CD4-positive, CD25-positive, alpha-beta regulatory T cell (primary cell): ENCODE data around the gene TNS1. TPM values are rescaled to one million over a fixed set of nuclear protein-coding genes. Genes with fewer than 3 reads are reported as not detected.

Source experiments
- ATAC-seq, 2 donors: fragments of 150-1000 bp; cut with Tn5 transposase; one replicate each; pipeline ENCODE4 v1.10.0; 2021; ENCODE audit warnings: low read depth in 2 of 2, moderate number of reproducible peaks in 2 of 2, moderate library complexity in 1 of 2
- DNase-seq, 3 donors: peaks; one replicate each; pipeline versions ENCODE4 v3.0.0 to v3.0.0-alpha.2; 2012 to 2022; ENCODE audit warnings: mixed read lengths in 1 of 3
- H3K27ac ChIP-seq: one replicate; pipeline ENCODE4 v1.7.0; 2013; ENCODE audit warnings: mild to moderate bottlenecking, low read length; ENCODE audit not compliant: insufficient read depth, poor library complexity, severe bottlenecking
- H3K27me3 ChIP-seq: one replicate; pipeline ENCODE4 v1.7.0; 2013; ENCODE audit warnings: low read length; ENCODE audit not compliant: control insufficient read depth, insufficient read depth
- H3K36me3 ChIP-seq: one replicate; pipeline ENCODE4 v1.7.0; 2013; ENCODE audit warnings: mild to moderate bottlenecking, low read length, moderate library complexity; ENCODE audit not compliant: control insufficient read depth, insufficient read depth
- H3K4me1 ChIP-seq: 2 replicates; pipeline ENCODE4 v1.7.0; 2013; ENCODE audit warnings: mild to moderate bottlenecking, low read length; ENCODE audit not compliant: insufficient read depth, control insufficient read depth, poor library complexity, severe bottlenecking
- H3K4me3 ChIP-seq: one replicate; pipeline ENCODE4 v1.7.0; 2013; ENCODE audit warnings: low read depth, mild to moderate bottlenecking, low read length, moderate library complexity
- H3K9me3 ChIP-seq, 2 experiments: 1 replicate in 1 of 2; 2 replicates in 1 of 2; pipeline ENCODE4 v1.7.0; 2013; ENCODE audit warnings: low read length in 2 of 2, mild to moderate bottlenecking in 1 of 2, moderate library complexity in 1 of 2; ENCODE audit not compliant: control insufficient read depth in 2 of 2
- H3K27ac Mint-ChIP-seq, 3 donors: one replicate each; pipeline ENCODE4 v1.8.0; 2020 to 2022; ENCODE audit warnings: mild to moderate bottlenecking in 3 of 3, mixed read lengths in 3 of 3, moderate library complexity in 2 of 3
- H3K27me3 Mint-ChIP-seq: one replicate; pipeline ENCODE4 v1.8.0; 2022; ENCODE audit warnings: mild to moderate bottlenecking, mixed read lengths
- H3K36me3 Mint-ChIP-seq: one replicate; pipeline ENCODE4 v1.8.0; 2020; ENCODE audit warnings: mixed read lengths
- H3K4me1 Mint-ChIP-seq, 4 donors: one replicate each; pipeline ENCODE4 v1.8.0; 2020 to 2022; ENCODE audit warnings: mixed read lengths in 4 of 4, mild to moderate bottlenecking in 1 of 4
- H3K4me3 Mint-ChIP-seq, 4 donors: one replicate each; pipeline ENCODE4 v1.8.0; 2020 to 2022; ENCODE audit warnings: mild to moderate bottlenecking in 4 of 4, mixed read lengths in 4 of 4, moderate library complexity in 3 of 4
- H3K9me3 Mint-ChIP-seq, 7 donors: one replicate each; pipeline ENCODE4 v1.8.0; 2020 to 2022; ENCODE audit warnings: mixed read lengths in 7 of 7, mild to moderate bottlenecking in 3 of 7, moderate library complexity in 2 of 7
- polyA plus RNA-seq, 4 donors: library from polyadenylated mRNA; unstranded; fragments of 300-500 nt; fragmentation: Illumina TruSeq; gene quantifications; one replicate each; pipeline ENCODE4 v1.2.3, GENCODE V29; 2021
- total RNA-seq: library from RNA; stranded (reverse); gene quantifications from one replicate; pipeline ENCODE4 v1.2.3, GENCODE V29; 2022

Gene TNS1
- total and polyA plus RNA-seq, 5 donors from 2014 or later, result 0.49 TPM; not detected in 4

GRCh38 chr2:217948897-217949296 lies 53.9 kb downstream of the TNS1 start:
- no peaks in the 10 kb centered on the region for H3K4me1 Mint-ChIP-seq
- H3K4me3 Mint-ChIP-seq, result no peak overlapping the region
- no peaks in the 10 kb centered on the region for H3K27me3 ChIP-seq
- no peak overlapping the region for H3K4me3 ChIP-seq
- peaks cover 0 to 2% (median 0%) of the 10 kb centered on the region in 7 donors for H3K9me3 Mint-ChIP-seq
- H3K36me3 ChIP-seq, result no peaks in the 10 kb centered on the region
- H3K4me1 ChIP-seq, result no peaks in the 10 kb centered on the region
- ATAC-seq (no peak), DNase-seq (no peak)
- no peak overlapping the region for H3K27ac ChIP-seq
- no peaks in the 10 kb centered on the region for H3K9me3 ChIP-seq
- no peaks in the 10 kb centered on the region for H3K36me3 Mint-ChIP-seq
- H3K27me3 Mint-ChIP-seq, result peaks cover 11% of the 10 kb centered on the region
- H3K27ac Mint-ChIP-seq, result no peak overlapping the region

- H3K9me3 Mint-ChIP-seq, result peaks cover 0 to 3% (median 0%) of the 10 kb centered on the region in 7 donors
- DNase-seq (no peak), ATAC-seq (no peak)
- H3K27ac Mint-ChIP-seq, result peak overlapping the region in 1 of 3 donors; percentile 35
- Histone ChIP-seq H3K27ac (no peak overlapping the region), H3K4me3 (no peak overlapping the region), H3K9me3 (no peaks in the 10 kb centered on the region), H3K36me3 (no peaks in the 10 kb centered on the region), H3K27me3 (no peaks in the 10 kb centered on the region), H3K4me1 (no peaks in the 10 kb centered on the region)
- no peaks in the 10 kb centered on the region for H3K36me3 Mint-ChIP-seq
- no peaks in the 10 kb centered on the region for H3K4me1 Mint-ChIP-seq
- H3K4me3 Mint-ChIP-seq, result no peak overlapping the region
- peaks cover 11% of the 10 kb centered on the region for H3K27me3 Mint-ChIP-seq
Measured at GRCh38 chr2:217948351-217948791, 54.4 kb downstream of the TNS1 start.

- H3K27ac ChIP-seq, result no peak overlapping the region
- Mint-ChIP-seq H3K4me1 (no peaks in the 10 kb centered on the region), H3K9me3 (peaks cover 0 to 3% (median 0%) of the 10 kb centered on the region in 7 donors), H3K4me3 (no peak overlapping the region), H3K36me3 (no peaks in the 10 kb centered on the region), H3K27me3 (peaks cover 11% of the 10 kb centered on the region), H3K27ac (no peak overlapping the region)
- no peak for ATAC-seq
- H3K27me3 ChIP-seq, result no peaks in the 10 kb centered on the region
- H3K9me3 ChIP-seq, result no peaks in the 10 kb centered on the region
- H3K36me3 ChIP-seq, result no peaks in the 10 kb centered on the region
- no peak for DNase-seq
- no peaks in the 10 kb centered on the region for H3K4me1 ChIP-seq
- no peak overlapping the region for H3K4me3 ChIP-seq
Measured at GRCh38 chr2:217947383-217948350, 55.1 kb downstream of the TNS1 start.

GRCh38 chr2:217946051-217946450 lies 56.7 kb downstream of the TNS1 start:
- no peak for DNase-seq
- no peak overlapping the region for H3K27ac ChIP-seq
- Mint-ChIP-seq H3K36me3 (no peaks in the 10 kb centered on the region), H3K27ac (no peak overlapping the region), H3K27me3 (peaks cover 11% of the 10 kb centered on the region), H3K4me3 (no peak overlapping the region), H3K4me1 (no peaks in the 10 kb centered on the region), H3K9me3 (peaks cover 0 to 3% (median 0%) of the 10 kb centered on the region in 7 donors)
- H3K4me1 ChIP-seq, result no peaks in the 10 kb centered on the region
- H3K4me3 ChIP-seq, result no peak overlapping the region
- ATAC-seq, result no peak
- H3K36me3 ChIP-seq, result no peaks in the 10 kb centered on the region
- no peaks in the 10 kb centered on the region for H3K27me3 ChIP-seq
- H3K9me3 ChIP-seq, result no peaks in the 10 kb centered on the region

- Mint-ChIP-seq H3K4me1 (no peaks in the 10 kb centered on the region), H3K27me3 (peaks cover 11% of the 10 kb centered on the region), H3K27ac (no peak overlapping the region), H3K9me3 (peaks cover 0 to 3% (median 0%) of the 10 kb centered on the region in 7 donors), H3K36me3 (no peaks in the 10 kb centered on the region), H3K4me3 (no peak overlapping the region)
- DNase-seq (no peak), ATAC-seq (no peak)
- Histone ChIP-seq H3K27ac (no peak overlapping the region), H3K4me3 (no peak overlapping the region), H3K9me3 (no peaks in the 10 kb centered on the region), H3K27me3 (no peaks in the 10 kb centered on the region), H3K36me3 (no peaks in the 10 kb centered on the region), H3K4me1 (no peaks in the 10 kb centered on the region)
Measured at GRCh38 chr2:217945530-217945929, 57.3 kb downstream of the TNS1 start.

- Mint-ChIP-seq H3K9me3 (peaks cover 0 to 3% (median 0%) of the 10 kb centered on the region in 7 donors), H3K27ac (no peak overlapping the region)
- H3K27me3 ChIP-seq, result no peaks in the 10 kb centered on the region
Measured at GRCh38 chr2:217944923-217945322, 57.9 kb downstream of the TNS1 start.

GRCh38 chr2:217944366-217944765 lies 58.4 kb downstream of the TNS1 start:
- Histone ChIP-seq H3K4me3 (no peak overlapping the region), H3K27ac (no peak overlapping the region), H3K36me3 (no peaks in the 10 kb centered on the region), H3K9me3 (no peaks in the 10 kb centered on the region), H3K4me1 (no peaks in the 10 kb centered on the region), H3K27me3 (no peaks in the 10 kb centered on the region)
- Mint-ChIP-seq H3K9me3 (peaks cover 0 to 3% (median 0%) of the 10 kb centered on the region in 7 donors), H3K27me3 (peaks cover 11% of the 10 kb centered on the region), H3K4me3 (no peak overlapping the region), H3K36me3 (no peaks in the 10 kb centered on the region), H3K4me1 (no peaks in the 10 kb centered on the region), H3K27ac (no peak overlapping the region)
- DNase-seq, result no peak
- ATAC-seq, result no peak

More at GRCh38 chr2:217944923-217945322, 57.9 kb downstream of the TNS1 start:
- Mint-ChIP-seq H3K4me1 (no peaks in the 10 kb centered on the region), H3K27me3 (peaks cover 11% of the 10 kb centered on the region), H3K4me3 (no peak overlapping the region), H3K36me3 (no peaks in the 10 kb centered on the region)
- no peaks in the 10 kb centered on the region for H3K36me3 ChIP-seq
- no peak overlapping the region for H3K27ac ChIP-seq
- H3K4me3 ChIP-seq, result no peak overlapping the region
- no peaks in the 10 kb centered on the region for H3K4me1 ChIP-seq
- ATAC-seq, result no peak
- DNase-seq, result no peak
- H3K9me3 ChIP-seq, result no peaks in the 10 kb centered on the region
